Thoracic aorta endothelial cell (primary cell): ENCODE measurements around the gene THY1. TPM values are rescaled to one million over a fixed set of nuclear protein-coding genes. Genes with fewer than 3 reads are reported as not detected.

Experiments
- small RNA-seq: library from RNA; depleted of rRNA; stranded (forward); fragments of <200 nt; gene quantifications from one replicate; pipeline ENCODE3, GENCODE V24; 2012
- total RNA-seq: library from RNA; depleted of rRNA; stranded (reverse); fragments of >200 nt; gene quantifications from 2 replicates; pipeline ENCODE4 v1.2.3, GENCODE V29; 2012

THY1 gene
- total RNA-seq = 0.65 and 0.80 TPM in 2 replicates

DNA sequence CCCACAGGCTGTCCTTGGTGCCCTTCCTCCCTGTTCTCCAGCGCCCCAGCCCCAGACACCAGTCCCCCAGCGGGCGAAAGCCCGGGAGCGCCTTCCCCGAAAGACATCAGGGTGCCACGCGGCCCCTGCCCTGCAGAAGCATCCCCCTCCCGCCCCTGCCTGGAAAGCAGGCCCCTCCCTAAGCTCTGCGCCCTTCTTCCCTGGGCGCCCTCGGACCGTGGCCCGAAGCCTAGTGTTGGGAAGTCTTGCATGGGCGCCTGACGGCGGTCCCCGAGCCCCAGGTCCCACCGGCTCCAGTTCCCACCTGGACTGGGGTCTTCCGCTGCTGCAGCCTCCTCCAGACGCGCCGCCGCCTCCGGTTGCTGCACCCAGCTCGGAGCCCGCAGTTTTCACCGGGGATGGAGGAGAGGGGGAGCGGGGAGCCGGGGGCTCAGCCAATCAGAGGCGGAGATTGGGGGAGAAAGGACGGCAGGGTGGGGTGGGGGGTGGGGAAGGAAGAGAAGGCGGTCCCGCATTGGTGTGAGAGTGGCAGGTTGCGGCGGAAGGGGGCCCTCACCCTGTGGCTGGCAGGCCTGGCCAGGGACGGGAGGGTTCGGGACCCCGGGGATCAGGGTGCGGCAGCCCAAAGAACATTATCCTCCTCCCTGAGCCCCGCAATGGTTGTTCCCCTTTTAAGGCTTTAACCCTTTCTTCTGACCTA, at the start of gene THY1:
Gene THY1, minus strand, starts transcription at position 364 of the 700 bp plus-strand sequence. CDS start 2,267 bp downstream, outside the sequence.

DNA sequence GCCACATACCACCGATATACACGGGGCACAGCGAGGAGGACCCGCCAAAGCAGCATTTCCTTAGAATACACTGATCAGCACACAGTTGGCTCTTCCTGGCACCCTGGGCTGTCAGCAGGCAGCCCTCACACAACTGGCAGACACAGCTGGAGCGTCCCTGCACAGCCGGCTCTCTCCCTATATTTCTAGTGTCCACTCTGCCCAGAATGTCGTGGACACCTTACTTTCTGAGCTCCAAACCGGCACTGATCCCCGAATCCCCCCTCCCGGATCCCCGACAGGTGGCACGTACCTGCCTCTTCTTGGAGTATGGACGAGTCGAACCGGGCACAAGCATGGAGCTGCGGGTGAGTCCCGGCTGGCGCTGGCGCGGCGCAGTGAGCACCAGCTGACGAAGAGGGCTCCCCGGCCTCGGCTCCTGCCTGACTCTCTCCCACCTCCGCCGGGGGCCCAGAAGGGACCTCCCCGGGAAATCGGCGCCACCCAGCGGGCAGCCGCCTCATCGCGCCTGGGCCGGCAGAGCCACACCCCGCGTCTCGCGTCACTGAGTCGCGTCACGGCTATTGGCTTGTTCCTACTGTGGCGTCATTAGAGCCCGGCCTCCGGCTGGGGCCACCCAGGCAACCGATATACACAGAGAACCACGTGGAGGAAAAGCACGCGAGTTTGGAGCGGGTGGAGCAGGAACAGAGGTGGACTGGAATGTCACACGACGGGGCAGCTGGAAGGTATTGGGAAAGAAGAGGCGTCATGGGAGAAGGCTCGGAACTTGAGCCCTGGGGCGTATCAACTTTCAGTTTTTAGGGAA, 41.6 kb downstream of the THY1 start, which contains the start of gene USP2:
Gene USP2, minus strand, starts transcription at position 510 of the 808 bp plus-strand sequence. CDS start 8,210 bp downstream, outside the sequence.

Small RNA genes lying within 50 kb of the gene (small RNA-seq; reads per million reads assigned to genes)
- not detected for gene AP003396.4

Other genes with a start within 250 kb of the THY1 start
- not detected in 2 replicates for gene NHERF4, start 237.7 kb downstream of the THY1 start, total RNA-seq
- gene CBL, start 216.8 kb downstream of the THY1 start, total RNA-seq = 36.7 and 46.1 TPM in 2 replicates
- gene MCAM, start 106.0 kb downstream of the THY1 start, total RNA-seq = 2,944 and 4,036 TPM in 2 replicates
- 7.7 and 12.1 TPM in 2 replicates for gene RNF26, start 88.6 kb downstream of the THY1 start, total RNA-seq
- 43.1 and 51.7 TPM in 2 replicates for gene C1QTNF5, start 82.3 kb downstream of the THY1 start, total RNA-seq
- gene MFRP, start 76.5 kb downstream of the THY1 start, total RNA-seq = under 0.01 TPM in 1 of 2 replicates, not detected in the other
- 0.13 and 0.43 TPM in 2 replicates for gene USP2, start 41.5 kb downstream of the THY1 start, total RNA-seq